HG02759 (cell line): ENCODE measurements around the gene STYX.

ENCODE experiments used
- ATAC-seq: cut with Tn5 transposase; IDR thresholded peaks from one replicate; pipeline ENCODE4 v1.9.1; 2021; ENCODE audit warnings: mild to moderate bottlenecking, moderate library complexity; ENCODE audit not compliant: unreplicated experiment

Gene STYX, protein sequence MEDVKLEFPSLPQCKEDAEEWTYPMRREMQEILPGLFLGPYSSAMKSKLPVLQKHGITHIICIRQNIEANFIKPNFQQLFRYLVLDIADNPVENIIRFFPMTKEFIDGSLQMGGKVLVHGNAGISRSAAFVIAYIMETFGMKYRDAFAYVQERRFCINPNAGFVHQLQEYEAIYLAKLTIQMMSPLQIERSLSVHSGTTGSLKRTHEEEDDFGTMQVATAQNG

GRCh38 chr14:52729925-52730708 lies at the start of gene STYX:
Gene STYX, plus strand, starts transcription at chr14:52730166. Its CDS starts 309 bp downstream, at chr14:52730475.
- peak; percentile 96 for ATAC-seq

DNA sequence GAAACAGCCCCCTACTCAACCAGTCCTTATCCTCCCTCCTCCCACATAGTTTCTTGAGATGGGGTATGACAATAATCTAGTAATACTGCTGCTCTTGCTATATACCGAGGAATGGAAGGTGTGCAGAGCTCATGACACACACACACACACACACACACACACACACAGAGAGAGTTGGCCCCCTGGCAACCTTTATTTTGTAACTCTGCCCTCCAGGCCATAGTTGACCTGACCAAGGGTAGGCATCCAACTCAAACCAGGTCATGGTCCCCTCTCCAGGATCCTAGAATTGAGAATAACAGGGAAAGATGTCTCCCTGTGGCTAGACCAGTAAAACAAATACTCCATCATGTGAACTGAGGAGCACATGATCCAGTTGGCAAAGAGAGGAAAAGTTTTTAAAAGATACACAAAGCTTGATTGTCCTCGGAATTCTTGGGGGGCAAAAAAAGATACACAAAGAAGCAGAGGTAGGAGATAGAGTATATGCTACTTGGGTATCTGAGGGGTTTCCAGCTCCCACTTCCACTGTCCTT lies 45.9 kb upstream of the STYX start:
- ATAC-seq, result no peak

DNA sequence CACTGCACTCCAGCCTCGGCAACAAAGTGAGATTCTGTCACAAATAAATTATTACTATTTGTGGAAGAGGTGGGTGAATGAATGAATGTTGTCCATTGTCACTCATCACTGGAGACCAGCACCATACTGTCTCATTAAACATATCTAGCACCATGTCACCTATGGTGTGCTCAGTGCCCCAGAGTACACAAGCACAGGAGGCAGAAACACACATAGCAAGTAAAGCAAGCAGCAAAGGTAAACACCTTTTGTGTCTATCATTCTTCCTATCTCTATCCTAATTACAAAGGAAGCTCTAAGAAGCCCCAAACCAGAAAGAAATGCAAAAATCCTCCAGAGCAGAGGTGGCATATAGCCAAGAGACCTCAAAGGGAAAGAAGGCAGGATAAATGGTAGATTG lies 43.8 kb upstream of the STYX start:
- no peak for ATAC-seq

DNA sequence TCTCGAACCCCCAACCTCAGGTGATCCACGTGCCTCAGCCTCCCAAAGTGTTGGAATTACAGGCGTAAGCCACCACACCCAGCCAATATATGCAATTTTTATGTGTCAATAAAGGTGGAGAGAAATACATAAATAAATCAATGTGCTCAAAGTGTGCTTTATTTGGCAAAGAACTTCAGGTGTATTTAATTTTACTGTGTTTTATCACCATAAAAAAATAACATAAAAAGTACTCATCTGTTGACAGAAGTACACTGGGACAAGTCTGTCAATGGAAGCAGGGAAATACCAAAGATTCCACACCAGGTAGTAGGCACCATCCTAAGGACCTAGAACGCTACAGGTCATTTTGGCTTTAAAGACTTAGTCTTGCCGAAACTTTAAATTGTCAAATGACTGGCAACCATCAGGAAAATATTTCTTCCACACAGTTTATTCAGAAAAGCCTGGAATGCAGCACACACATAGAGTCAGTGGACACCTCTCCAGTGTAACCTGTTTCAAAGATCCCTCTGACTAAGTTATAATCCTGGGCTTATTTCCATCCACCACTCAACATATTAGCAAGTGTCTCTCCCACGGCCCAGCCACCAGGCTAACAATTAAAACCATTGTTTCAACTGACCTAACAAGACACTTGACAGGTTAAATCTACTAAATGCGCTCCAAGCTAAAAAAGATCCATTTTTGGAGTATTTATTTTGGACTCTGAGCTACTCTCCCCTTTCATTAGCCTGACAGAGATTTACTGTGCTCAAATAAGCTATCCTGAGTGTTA lies 38.8 kb upstream of the STYX start:
- no peak for ATAC-seq

DNA sequence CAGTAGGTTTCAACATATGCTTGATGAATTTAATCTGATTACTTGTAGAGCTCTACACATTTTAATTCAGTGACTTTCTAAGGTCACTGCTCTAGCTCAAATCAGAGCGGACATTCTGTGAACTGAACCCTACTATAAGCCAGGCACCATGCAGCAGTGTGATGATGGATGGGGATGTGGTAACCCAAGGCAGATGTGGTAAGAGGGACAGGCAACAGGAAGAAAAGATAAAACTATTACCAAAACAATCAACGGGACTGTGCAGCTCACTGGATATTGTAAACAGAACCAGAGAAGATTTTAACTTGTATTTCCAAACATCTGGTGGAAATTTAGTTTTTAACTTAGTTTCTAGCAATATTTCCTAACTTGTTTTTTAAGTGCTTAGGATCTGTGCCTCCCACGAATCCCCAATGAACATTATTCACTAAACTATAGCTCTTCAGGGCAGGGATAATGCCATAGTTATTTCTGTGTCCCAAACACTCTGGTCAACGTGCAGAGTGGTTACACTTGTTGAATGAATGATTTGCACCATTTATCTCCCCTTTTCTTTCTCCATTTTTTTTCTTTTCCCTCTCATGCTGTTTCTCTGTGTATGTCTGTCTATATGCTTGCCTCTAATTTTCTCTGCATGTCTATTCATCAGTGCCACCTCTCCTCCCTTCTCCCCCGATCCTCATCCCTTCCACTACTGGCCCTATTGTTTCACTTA lies 37.6 kb upstream of the STYX start:
- no peak for ATAC-seq

- no peak for ATAC-seq
These were observed 36.9 kb upstream of the STYX start for GRCh38 chr14:52693036-52693435.

GRCh38 chr14:52693532-52693931 lies 36.4 kb upstream of the STYX start:
- no peak for ATAC-seq

DNA sequence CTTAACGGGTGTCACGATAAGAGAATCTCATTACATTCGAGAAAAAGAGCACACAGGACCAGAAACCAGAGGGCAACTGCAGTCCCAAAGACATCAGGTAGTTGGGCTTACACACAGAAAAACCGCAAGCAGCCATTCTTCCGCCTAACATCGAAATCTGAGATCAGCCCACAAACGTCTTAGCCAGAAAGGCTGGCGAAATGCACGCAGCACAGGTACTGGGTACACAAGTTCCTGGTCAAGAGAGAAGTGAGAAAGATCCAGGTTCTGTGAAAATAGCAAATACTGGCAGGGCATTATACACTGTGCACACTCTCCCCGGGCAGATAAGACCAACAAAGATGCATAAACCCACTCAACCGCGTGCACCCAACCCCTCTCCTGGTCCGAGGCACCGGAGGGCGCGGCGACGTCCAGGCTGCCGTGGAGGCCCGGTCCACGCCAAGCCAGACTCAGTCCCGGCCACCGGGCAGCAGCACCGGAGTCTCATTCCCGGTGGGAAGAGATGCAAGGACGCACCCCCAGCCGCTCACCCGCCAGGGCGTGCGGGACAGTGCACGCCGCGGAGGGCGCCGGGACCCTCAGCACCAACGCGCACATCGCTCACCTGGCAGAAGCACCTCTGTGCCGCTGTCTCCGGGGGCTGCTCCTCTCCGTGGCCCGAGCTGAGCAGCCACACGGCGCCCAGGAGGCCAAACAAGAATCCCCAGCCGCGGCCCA lies 35.0 kb upstream of the STYX start:
- peak; percentile 49 for ATAC-seq

DNA sequence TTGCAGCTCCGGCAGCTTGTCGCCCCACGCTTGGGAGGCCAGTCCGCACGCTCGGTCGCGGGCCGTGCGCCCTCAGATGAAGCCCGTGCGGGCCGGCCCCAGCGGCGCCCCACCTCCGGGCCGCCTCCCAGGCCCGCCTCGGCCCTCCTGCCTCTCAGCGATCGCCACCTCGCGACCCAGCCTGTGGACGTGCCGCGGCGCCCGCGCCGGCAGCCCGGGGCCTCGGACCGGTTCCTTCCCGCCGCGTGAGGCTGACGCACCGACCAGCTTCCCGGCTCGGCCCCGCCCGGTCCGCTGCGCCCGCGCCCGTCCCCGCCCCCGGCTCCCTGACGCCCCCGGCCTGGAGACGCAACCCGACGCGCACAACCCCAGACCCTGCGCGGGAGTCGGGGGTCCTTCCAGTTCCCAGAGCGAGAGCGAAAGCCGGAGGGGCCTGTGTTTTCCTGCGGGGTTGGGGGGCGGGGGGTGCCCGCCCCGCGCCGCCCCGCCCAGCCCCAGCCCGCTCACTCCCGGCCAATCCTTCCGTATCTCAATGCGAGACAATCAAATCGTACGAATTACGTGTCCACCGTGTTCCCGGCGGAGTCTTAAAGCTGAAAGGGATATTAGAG lies 34.4 kb upstream of the STYX start, which contains the start of gene ERO1A:
Gene ERO1A, minus strand, starts transcription at position 78 of the 611 bp plus-strand sequence. Its CDS starts 77 bp downstream, at position 1.
- peak; percentile 80 for ATAC-seq

DNA sequence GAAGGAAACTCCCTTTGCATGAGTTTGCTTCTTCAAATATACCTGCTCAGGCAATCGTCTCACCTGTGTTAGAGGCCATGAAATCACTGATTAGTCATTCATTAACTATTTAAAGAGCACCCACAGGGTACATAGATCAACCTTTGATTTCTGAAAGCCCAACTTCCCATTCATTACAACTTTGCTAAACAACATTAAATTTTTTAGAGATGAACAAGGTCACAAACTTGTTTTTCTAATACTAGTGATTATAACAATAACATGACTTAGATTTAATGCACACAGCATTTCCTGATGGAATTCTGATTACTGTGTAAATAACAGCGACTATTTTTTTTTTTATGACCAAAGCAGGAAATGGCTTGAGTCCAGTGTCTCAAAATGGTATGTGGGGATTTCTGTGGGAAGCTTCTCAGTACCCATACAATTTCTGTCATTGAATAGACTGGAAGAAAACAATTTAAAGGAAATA lies 29.2 kb upstream of the STYX start:
- no peak for ATAC-seq

- ATAC-seq, result no peak
These were observed 28.7 kb upstream of the STYX start for GRCh38 chr14:52701223-52701622.

- no peak for ATAC-seq
These were observed 26.7 kb upstream of the STYX start for GRCh38 chr14:52703225-52703624.

DNA sequence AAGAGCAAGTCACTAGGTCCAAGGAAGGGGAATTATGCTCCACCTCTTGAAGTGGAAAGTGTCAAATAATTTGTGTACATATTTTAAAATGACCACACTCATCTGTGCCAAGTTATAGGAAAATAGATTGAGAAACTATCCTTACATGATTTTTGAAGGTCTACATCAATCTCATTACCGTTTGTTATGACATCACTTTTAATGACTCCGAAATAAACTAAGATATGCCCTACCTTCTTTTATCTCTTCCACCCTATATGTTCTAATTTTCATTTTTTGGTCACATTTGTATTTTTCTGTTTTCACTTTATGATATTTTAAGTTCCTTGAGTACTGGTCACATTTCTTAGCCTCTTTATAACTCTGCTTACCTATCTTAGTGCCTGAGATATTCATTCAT lies 26.3 kb upstream of the STYX start:
- no peak for ATAC-seq

GRCh38 chr14:52706286-52706685 lies 23.7 kb upstream of the STYX start:
- no peak for ATAC-seq

DNA sequence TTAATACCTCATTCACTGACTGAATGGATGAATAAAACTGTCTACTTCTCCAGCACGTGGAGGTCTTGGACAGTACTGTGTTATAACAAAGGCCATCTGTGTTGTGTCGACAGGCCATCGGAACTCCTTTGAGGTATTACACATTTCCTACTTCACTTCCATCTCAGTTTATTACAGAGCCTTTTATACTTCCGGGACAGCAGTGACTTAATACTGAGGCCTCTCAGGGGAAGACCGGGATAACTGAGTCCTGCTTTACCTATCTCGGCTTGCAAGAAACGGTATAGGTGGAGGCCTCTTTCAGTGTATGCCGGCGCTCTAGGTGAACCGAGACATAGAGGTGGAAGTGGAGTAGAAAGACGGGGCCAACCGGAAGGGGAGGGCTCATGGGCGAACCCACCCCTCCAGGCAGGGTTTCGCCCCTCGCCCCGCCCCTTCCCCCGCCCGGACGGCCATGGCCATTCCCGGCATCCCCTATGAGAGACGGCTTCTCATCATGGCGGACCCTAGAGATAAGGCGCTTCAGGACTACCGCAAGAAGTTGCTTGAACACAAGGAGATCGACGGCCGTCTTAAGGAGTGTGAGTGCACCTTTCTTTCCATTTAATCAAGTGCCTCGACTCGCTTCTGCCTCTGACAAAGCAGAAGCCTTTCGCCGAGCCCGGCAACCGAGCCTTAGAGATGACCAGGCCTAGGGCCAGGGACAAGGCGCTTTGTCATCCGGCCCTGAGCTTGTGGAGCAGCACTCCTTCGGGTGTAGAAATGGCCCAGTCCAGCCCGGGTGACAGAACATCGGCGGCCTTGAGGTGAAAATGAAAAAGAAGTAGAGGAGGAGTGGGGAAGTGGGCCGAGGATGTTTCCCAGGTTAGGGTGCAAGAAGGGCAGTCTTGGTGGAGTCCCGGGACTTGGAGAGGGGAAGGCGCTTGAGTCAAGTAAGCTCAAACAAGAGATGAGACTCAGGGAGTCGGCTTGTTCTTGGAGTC lies 23.0 kb upstream of the STYX start, which contains the start of gene PSMC6:
Gene PSMC6, plus strand, starts transcription at position 477 of the 983 bp plus-strand sequence. Its CDS starts 20 bp downstream, at position 497.
- peak; percentile 97 for ATAC-seq

GRCh38 chr14:52711666-52712065 lies 18.3 kb upstream of the STYX start:
- ATAC-seq, result no peak

DNA sequence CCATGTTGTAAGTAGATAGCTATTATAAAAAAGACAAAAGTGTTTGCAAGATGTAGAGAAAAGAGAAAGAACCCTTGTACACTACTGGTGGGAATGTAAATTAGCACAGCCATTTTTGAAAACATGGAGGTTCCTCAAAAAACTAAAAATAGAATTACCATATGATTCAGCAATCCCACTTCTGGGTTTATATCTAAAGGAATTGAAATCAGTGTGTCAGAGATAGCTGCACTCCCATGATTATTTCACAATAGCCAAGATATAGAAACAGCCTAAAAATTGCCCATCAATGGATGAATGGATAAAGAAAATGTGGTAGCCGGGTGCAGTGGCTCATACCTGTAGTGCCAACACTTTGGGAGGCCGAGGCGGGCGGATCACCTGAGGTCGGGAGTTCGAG lies 13.8 kb upstream of the STYX start:
- ATAC-seq, result no peak
